ENCODE measurements around the gene EPHB4. TPM values are rescaled to one million over a fixed set of nuclear protein-coding genes. Genes with fewer than 3 reads are reported as not detected.

EPHB4 gene
- total RNA-seq, 1 donor from 2014 or later = 127 TPM

DNA sequence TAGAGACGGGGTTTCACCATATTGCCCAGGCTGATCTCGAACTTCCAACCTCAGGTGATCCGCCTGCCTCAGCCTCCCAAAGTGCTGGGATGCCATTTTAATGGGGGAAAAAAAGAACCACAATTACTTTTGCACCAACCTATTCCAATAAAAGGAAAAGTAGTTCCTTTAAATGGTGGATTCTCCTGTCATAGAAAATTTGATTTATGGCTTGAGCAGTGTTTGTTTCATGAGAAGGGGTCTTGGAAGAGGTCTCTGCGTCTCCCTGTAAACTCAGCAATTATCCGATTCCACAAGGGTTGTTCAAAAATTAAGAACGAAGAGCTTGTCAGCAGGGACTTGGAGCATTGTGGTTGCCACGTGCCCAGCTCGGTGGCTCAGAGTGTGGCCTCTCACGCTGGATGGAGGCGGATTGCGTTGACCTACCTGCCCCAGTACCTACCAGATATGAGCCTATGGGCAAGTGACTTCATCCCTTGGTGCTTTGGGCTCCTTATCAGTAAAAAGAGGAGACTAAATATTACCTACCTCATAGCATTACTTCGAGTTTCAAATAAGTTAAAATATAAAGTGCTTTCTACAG is 37.0 kb upstream of the EPHB4 start:
- Mint-ChIP-seq H3K27me3 (ENCODE audit: low read depth) (no peaks in the 10 kb centered on the region), H3K36me3 (peaks cover 17% of the 10 kb centered on the region), H3K27ac (peak overlapping the region; percentile 43), H3K4me3 (no peak overlapping the region), H3K4me1 (peaks cover 12% of the 10 kb centered on the region), H3K9me3 (no peaks in the 10 kb centered on the region)
- no peak for TF ChIP-seq CTCF (IDR thresholded peaks at IDR 0.05; ENCODE audit: unreplicated experiment)
- DNase-seq (ENCODE audit: low spot score in 2 of 2, unreplicated experiment in 2 of 2) = no peak

DNA sequence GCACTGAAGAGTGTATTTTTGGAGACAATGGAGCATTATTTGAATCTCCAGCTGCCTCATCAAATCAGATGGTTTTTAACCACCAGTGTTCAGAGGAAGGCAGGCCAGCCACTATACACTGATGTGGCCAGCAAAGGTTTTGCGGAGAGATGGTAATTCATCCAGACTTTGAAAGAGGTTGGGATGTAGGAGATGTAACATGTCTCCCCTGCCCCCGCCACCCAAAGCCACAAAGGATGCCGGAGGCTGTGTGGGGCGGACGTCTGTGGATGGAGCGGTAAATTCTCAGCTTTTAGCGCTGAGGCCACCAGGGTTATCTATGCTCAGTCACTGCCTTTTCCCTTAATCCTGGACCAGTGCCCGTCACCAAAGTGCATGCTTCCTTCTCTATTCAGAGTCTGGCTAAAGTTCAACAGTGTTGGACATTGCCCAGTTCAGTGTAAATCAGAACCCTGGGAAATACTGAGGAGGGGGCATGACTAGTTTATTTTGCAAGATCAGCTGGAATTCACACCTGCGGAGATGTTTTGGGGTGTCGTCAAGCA is 36.2 kb upstream of the EPHB4 start:
- Mint-ChIP-seq H3K36me3 (peaks cover 17% of the 10 kb centered on the region), H3K4me1 (peaks cover 10% of the 10 kb centered on the region), H3K27ac (no peak overlapping the region), H3K27me3 (ENCODE audit: low read depth) (no peaks in the 10 kb centered on the region), H3K4me3 (no peak overlapping the region), H3K9me3 (no peaks in the 10 kb centered on the region)
- no peak for DNase-seq (ENCODE audit: low spot score in 2 of 2, unreplicated experiment in 2 of 2)
- no peak for TF ChIP-seq CTCF (IDR thresholded peaks at IDR 0.05; ENCODE audit: unreplicated experiment)

DNA sequence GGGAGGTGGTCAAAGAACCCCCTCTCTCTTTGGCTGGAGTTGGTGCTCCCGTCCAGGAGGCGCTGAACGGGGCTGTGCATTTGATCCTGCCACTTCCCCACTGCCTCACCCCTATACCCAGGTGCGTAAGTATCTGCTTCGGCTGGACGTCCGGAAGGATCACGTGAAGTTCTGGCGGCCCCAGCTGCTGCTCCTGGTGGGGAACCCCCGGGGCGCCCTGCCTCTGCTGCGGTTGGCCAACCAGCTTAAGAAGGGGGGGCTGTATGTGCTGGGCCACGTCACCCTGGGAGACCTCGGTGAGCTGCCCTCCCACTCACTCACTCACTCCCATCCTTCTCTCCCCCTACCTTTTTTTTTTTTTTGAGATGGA is 34.3 kb upstream of the EPHB4 start:
- TF ChIP-seq CTCF (IDR thresholded peaks at IDR 0.05; ENCODE audit: unreplicated experiment) = no peak
- Mint-ChIP-seq H3K27ac (no peak overlapping the region), H3K36me3 (peaks cover 19% of the 10 kb centered on the region), H3K4me3 (no peak overlapping the region), H3K9me3 (no peaks in the 10 kb centered on the region), H3K27me3 (ENCODE audit: low read depth) (no peaks in the 10 kb centered on the region), H3K4me1 (peaks cover 8% of the 10 kb centered on the region)
- no peak for DNase-seq (ENCODE audit: low spot score in 2 of 2, unreplicated experiment in 2 of 2)

DNA sequence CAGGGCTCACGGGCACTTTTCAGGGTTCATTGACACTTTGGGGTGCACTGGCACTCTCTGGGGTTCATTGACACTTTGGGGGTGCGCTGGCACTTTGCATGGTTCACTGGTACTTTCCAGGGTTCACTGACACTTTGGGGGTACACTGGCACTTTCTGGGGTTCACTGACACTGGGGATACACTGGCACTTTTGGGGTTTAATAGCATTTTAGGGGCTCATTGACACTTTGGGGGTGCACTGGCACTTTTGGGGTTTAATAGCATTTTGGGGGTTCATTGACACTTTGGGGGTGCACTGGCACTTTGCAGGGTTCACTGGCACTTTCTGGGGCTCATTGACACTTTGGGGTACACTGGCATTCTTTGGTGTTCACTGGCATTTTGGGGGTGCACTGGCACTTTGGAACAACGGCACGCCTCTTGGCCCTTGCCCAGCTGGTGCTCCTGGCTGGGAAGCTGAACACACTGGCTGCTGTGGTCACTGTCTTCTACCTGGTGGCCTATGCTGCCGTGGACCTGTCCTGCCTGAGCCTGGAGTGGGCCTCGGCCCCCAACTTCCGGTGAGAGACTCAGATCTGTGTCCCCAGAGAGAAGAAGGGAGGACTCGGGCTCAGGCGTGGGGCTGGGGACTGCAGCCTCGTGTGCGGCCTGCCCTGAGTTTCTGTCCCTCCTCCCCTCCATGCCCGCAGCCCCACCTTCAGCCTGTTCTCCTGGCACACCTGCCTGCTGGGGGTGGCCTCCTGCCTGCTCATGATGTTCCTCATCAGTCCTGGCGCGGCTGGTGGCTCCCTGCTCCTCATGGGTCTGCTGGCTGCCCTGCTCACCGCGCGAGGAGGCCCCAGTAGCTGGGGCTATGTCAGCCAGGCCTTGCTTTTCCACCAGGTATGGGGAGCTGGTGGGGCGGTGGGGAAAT is 33.6 kb upstream of the EPHB4 start:
- Mint-ChIP-seq H3K36me3 (peaks cover 19% of the 10 kb centered on the region), H3K4me3 (no peak overlapping the region), H3K27me3 (ENCODE audit: low read depth) (no peaks in the 10 kb centered on the region), H3K4me1 (peaks cover 8% of the 10 kb centered on the region), H3K27ac (no peak overlapping the region), H3K9me3 (no peaks in the 10 kb centered on the region)
- DNase-seq (ENCODE audit: low spot score in 2 of 2, unreplicated experiment in 2 of 2) = no peak
- TF ChIP-seq CTCF (IDR thresholded peaks at IDR 0.05; ENCODE audit: unreplicated experiment) = no peak

DNA sequence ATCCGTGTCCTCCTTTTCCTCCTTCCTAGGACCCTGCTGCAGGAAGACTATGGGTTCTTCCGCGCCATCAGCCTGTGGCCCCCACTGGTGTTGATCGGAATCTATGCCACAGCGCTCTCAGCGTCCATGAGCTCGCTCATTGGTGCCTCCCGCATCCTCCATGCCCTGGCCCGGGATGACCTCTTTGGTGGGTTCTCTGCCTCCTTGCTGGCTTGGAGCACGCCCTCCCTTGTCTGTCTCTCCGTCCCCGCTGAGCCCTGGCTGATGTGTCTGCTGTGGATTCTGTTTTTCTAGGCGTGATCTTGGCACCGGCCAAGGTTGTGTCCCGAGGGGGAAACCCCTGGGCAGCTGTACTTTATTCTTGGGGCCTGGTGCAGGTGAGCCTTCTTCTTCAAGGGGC is 32.5 kb upstream of the EPHB4 start:
- H3K4me1 Mint-ChIP-seq = peaks cover 8% of the 10 kb centered on the region
- H3K27me3 Mint-ChIP-seq (ENCODE audit: low read depth) = no peaks in the 10 kb centered on the region
- no peak overlapping the region for H3K4me3 Mint-ChIP-seq
- DNase-seq (ENCODE audit: low spot score in 2 of 2, unreplicated experiment in 2 of 2) = no peak
- no peak overlapping the region for H3K27ac Mint-ChIP-seq
- peaks cover 19% of the 10 kb centered on the region for H3K36me3 Mint-ChIP-seq
- H3K9me3 Mint-ChIP-seq = no peaks in the 10 kb centered on the region
- no peak for TF ChIP-seq CTCF (IDR thresholded peaks at IDR 0.05; ENCODE audit: unreplicated experiment)
